NCI-H2029 (cell line): ENCODE results near the gene C1QTNF8.

Experiments
- DNase-seq: peaks from one replicate; lab custom pipeline; 2025; lab: John Stamatoyannopoulos, UW

C1QTNF8 gene

DNA sequence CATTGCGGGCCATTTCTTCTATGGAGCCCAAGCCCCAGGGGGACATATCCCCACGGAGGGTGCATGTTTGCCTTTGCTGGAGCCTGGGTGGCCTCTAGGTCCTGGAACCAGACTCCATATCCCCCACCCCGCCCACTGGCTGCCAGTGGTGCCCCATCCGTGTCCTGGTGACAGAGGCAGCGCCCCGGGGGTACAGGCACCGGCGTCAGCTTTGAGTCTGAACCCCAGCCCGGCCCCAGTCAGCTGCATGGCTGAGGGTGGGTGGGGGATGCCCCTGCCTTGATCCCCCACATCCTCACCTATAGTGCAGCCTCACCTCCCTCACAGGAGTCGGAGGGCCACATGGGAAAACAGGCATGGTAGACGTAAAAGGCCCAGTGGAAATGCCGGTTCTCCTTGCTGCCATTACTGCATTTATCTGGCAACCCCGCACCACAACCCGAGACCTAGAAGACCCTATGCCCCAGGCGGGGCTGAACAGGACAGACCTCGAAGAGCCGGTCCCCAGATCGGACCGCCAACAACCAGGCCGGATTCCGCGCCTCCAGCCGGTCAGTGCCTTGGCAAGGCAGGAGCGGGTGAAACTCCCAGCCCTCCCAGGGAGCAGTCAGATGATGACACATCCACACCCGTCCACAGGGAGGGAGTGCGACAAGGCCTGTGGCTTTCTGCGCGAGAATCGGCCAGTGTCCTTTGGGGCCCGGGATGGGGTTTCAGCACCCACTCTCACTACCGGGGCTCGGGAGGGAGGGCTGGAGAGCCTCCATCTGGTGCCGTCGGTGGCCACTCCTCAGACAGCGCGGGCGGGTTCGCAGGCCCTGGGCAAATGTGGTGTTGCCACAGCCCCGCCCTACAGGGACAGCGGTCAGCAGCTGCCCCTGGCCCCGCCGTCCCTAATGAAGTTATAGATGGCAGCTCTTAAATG is 35.4 kb downstream of the C1QTNF8 start:
- DNase-seq: no peak

DNA sequence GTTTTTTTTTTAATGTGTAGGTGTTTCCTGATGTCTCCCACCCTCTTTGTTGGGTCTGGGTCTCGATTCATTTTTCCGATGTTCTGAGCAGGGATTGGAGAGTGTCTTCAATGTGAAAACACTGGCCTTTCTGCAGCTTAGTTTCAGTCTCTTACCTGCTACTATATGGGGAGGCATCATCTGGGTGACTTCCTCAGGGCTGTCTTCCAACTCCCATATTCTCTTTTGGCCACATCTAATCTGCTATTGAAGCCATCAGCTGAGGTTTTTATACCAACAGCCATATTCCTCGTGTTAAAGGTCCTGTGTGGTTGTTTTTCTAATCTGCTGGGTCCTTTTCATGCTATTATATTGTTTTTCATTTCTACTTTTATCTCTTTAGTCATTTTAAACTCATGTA is 36.7 kb downstream of the C1QTNF8 start:
- DNase-seq: no peak

DNA sequence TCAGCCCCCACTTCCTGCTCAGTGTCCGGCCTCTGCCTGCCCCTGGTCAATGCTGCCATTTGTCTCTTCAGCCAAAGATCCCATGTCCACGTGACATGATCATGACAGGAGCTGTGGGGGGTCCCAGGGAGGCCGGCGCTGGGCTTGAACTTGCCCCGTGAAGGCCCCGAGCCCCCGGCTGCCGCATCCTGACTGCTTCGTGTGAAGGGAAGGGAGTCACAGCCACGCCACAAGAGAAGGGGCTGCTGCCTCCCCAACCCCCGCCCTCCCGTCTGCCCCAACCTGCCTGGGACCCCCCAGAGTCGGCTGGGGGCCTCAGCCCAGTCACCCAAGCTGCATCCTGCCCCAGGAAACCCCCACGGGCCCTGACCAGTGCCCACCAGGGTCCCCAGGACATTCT is 37.8 kb downstream of the C1QTNF8 start:
- no peak for DNase-seq

DNA sequence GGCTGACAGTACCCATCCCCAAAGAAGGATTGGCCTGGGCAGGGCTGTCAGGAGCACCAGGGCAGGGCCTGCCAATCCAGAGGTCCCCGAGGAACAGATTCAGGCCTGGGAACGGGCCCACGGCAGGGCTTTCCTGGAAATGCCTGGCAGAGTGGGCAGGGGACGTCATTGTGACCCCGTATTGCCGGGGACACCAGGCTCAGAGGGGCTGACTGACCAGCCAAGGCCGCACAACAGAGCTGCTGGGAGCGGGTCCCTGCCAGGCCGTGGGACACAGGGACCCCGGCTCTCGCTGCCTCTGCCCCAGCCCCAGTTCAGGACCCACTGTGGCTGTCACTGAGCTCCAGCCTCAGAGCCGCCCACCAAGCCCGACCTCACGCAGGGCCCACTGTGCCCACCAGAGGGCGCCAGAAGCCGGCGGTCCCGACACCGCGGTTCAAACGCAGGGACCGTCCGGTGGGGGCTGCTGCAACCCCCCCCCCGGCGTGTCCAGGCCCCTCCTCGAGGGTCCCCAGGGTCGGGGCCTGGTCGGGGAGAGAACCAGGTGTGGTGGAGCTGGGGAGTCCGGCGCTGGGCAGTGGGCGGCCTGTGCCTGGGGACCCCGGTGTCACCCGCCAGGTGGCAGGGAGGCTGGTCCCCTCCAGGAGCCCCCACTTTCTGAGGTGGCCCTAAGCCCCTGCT is 38.7 kb downstream of the C1QTNF8 start:
- no peak for DNase-seq

DNA sequence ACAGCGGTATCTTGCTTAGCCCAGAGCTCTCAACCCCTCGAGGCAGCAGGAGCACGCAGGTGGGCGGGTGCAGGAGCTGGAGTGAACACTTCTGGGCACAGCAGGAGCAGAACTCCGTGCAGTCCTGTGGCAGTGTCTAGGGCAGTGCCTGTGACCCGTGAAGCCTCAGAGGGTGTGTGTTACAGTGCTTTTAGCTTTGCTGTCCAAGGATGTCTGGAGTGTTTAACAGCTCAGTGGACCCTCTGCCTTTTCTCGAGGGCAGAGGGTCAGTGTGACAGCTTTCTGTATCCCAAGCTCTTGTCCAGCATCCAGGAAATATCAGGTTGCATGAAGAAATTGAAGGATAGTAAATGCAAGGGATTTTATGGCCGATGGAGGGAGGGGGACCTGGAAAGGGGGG is 39.8 kb downstream of the C1QTNF8 start:
- DNase-seq: no peak

DNA sequence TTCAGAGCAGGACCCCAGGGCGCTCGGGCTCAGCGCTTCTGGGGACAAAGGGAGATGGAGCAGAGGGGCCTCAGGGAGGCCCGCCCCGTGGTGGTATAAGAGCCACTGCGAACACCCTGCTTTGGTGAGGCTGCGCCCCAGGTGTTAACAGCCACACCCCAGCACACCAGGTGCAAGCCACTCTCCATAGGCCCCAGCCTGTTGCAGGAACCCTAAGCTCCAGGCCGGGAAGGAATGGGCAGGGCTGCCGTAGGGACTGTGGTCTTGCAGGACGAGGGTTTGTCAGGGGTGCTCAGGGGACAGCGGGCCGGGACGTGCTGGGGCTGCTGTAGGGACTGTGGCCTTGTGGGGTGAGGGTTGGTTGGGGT is 40.5 kb downstream of the C1QTNF8 start:
- DNase-seq: no peak

DNA sequence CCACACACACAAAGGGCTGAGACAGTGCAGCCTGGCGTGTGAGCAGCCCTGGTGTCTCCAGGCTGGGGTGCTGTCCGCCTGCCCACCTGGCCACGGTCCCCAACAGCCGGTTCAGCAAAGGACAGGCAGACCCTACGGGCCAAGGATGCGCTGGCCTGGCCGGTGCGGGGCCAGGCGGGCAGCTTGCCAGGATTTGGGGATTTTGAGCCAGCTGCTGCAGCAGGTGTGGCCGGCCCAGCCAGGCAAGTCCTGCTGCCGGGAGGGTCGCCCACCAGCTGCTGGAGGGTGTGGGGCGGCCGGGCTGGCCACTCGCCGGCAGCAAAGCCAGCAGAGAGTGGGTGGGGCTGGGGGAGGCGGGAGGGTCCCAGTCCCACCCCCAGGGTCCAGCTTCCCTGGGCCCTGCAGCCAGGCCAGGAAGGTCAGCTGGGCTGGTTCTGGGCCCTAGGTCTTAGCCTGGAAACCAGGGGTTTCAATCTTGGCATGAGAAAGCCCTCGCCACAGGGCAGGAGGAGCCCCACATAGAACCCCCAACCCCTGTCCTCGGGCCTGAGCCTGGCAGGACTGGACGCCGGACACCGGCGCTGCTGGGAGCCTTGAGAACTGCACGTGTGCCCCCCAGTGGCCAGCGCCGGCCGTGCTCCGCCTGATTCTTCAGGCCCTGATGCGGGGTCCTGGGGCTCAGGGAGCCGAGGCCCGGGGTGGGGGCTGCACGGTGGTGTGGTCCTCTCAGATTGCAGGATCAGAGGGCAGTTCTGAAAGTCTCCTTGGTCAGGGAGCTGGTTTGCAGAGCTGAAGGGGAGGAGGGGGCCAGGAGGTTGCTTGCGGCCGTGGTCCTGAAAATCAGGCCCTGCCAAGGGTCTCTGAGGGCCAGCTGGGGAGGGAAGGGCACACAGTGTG is 41.1 kb downstream of the C1QTNF8 start:
- DNase-seq: no peak

DNA sequence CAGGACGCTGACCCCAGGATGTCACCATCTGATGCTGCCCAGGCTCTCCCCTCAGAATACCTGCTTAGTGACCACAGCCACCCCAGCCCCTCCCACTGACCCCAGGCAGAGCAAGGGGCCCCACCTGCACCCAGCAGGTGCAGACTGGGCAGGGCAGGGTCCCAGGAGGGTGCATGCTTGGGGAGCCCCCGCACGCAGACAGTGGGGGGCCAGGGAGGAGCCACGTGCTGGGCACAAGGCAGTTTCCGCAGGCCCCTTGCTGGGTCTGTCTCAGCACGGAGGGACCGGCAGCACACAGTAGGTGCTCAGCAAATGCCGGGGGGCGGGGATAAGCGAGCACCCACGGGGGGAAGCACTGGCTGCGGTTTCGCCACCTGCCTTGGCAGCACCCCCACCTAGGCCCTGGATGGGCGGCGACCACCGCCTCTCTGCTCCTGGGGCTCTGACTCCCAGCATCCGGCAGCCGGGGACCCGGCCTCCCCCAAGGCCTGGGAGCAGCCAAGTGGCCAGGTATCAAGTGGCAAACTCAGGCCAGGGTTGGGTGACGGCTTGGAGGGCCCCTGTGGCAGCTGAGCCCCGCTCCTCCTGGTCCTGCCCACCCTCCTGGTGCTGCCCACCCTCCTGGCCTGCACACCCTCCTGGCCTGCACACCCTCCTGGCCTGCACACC is 42.2 kb downstream of the C1QTNF8 start:
- DNase-seq: no peak

DNA sequence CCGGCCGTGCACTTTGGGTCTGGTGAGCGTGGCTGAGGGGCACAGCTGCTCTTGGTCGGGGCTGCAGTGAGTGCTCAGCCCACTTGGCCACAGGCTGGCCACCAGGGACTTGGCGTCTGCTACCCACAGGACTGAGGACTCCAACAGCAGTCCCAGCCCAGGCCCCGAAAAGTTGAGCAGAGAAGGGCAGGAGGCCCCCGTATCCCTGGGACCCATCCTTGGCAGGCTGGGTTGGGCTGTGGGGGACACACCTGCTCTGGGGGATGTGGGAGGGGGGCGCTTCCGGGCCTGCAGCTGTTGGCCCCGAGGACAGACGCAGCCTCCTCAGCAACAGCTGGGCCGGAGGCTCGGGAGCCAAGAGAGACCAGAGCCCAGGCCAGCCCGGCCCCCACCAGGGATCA is 42.9 kb downstream of the C1QTNF8 start:
- no peak for DNase-seq

DNA sequence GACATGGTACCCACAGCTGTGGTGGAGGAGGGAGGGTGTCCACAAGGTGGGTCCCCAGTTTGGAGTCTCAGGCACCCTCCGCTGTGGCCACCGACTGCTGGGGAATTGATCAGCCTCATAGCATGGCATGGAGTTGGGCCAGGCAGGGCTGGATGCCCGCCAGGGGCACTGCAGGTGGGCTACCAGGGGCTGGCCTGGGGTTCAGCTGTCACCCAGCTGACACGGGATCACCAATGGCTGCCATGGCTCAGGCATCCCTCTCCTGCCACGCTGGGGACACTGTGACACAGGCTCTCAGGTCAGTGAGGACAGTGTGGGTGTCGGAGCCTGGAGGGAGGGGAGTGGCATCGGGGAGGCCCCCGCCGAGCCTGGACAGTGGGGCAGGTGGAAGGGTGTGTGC is 43.3 kb downstream of the C1QTNF8 start:
- DNase-seq: no peak

DNA sequence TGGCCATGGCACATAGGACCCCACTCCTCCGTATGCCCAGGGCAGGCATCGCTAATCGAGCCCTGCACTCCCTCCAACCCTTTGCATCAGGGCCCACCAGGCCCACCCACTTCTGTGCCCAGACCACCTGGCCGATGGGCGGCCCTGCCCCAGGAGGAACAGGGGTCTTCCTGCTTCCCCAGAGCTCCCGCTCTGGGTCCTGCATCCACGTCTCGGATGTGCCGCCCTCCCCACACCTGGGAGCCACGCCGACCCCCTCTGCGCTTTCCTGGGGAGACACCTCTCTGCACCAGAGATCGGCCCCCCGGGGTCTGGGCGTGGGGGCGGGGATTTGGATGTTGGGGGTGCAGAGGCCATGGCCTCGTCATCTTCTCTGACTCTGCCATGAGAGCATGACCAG is 44.6 kb downstream of the C1QTNF8 start:
- DNase-seq: no peak

DNA sequence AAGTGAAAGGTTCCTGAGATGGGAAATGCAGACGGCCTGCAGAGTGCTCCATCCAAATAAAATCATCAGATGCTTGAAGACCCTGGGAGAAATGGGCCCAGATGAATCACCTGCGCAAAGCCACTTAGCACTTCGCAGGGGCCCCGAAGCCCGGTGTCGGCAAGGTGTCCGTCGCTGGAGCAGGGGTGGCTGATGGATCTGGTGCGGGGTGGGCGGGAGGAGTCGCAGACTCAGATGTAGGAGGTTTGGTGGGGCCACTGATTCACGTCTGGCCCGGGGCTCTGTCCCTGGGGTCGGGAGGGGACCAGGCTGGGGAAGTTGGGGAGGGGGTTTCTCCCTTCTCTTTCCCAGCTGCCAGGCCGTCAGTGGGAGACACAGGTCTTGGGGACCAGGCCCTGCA is 45.1 kb downstream of the C1QTNF8 start:
- DNase-seq: no peak

DNA sequence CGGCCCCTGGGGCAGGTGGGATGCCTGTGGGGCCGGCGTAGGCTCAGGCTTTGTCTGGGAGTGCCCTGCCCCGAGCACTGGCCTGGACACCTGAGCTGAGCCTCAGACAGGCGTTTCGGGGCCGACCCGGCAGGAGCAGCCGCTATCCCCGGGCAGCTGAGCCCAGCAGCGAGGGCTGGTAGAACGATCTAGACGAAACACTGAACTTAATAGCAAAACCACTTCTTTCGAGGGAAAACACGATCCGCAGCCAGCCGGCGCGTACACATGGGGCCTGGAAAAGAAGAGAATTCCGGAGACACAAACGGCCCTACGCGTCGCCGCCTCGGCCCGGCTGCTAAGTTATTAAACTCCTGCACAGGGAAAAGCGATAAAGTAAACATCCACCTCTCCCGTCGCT is 45.5 kb downstream of the C1QTNF8 start:
- no peak for DNase-seq

DNA sequence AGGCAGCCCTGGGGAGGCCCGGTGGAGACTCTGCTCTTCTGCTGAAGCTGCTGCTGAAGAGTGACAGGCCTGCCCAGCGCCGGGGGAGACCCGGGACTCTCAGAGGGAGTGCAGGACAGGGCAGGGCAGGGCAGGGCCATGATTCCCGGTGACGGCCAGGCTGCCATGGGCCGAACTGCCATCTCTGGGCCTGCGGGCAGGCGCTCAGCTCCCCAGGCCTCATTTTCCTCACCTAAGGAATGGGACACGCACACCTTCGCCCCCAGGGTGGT is 46.1 kb downstream of the C1QTNF8 start:
- DNase-seq: no peak

DNA sequence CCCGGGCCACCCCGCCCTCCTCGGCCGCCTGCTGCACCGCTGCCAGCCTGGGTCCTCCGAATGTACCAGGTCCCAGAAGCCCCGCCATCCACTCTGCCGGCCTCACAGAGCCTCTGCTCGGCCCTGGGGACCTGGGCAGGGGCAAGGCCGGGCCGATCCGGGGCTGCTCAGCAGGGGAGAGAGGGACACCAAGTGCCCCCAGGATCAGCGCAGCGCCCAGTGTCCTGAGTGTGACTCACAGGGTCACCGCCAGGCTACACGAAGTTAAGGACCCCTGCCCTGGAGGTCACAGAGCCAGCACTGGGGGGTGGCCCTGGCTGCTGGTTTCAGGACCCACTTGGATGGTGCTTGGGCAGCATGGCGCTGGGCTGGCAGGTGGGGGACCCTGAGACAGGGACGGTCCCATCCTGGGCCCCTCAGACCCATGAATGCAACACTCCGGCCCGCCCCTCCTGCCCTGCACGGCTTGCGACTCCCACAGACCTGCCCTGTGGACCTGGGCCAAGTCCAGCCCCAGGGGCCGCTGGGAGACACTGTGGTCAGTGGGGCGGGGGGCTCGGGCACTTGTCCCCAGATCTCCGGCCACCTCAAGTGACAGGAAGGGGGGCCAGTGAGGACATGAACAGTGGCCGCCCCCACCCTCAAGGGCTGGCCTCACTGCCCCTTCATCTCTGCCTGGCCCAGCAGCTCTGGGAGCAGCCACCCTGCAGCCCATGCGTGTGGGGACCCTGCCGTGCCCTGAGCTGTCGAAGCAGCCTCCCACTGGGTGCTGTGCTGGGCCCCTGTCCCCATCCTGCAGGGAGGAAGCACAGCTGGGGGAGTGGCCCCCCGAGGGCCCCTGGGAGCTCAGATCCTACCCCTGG is 46.7 kb downstream of the C1QTNF8 start:
- no peak for DNase-seq

DNA sequence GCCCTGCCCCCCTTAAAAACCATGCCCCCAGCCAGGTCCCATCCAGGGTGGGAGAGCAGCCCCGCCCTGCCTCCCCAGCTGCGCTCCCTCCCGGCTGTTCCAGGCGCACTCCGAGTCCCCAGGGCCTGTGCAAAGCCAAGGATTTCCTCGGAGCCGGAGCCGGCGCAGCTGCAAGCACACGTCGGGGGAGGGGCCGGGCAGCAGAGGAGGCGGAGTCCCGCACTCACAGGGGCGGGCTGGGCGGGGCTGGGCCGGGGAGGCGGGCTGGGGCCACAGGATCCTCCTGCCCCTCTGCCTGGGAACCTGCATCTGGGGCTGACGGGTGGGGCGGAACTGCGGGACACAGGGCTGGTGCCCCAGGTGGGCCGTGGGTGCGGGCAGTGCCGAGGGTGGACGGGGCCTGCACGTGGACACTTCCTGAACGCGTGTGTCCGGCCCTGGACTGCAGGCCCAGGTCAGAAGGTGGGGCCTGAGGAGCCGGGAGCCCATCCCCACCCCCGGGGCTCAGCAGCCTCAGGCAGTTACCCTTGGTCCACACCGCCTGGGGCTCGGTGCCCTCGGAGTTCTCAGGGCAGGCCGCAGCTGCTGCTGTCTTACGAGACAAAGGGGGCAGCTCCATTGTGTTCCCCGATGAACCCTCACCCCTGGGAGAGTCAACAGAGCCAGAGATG is 47.5 kb downstream of the C1QTNF8 start:
- DNase-seq: peak; percentile 53

DNA sequence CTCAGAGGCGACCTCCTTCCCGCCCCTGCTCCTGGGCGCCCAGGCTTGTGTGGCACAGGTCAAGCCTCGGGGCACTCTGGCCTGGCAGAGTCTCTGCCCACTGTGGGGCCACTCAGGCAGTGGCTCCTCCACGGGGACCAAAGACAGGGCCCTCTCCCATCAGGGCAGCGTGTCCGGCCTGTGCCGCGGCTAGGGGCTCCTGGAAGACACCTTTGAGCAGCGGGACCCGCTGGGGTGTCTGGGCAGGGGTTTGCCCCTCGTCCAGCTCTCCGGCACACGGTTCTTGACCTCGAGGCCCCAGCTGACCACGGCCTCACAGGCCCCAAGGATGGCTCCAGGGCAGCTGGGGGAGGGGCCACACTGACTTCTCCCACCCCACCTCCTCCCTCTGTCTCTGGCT is 48.2 kb downstream of the C1QTNF8 start:
- no peak for DNase-seq

DNA sequence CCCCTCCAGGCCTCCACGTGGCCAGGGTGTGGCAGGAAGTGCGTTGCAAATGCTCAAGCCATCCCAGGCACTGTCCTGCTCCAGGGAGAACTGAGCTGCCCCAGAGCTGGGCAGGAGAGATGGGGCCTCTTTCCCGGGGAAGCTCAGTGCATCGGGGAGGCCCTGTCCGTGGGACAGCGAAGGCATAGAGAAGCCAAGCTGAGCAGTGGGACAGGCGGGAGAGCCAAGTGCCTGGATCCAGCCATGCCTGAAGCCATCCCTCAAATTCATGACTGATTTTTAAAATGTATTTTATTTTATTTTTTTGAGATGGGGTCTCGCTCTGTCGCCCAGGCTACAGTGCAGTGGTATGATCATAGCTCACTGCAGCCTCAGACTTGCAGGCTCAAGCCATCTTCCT is 48.9 kb downstream of the C1QTNF8 start:
- DNase-seq: no peak

DNA sequence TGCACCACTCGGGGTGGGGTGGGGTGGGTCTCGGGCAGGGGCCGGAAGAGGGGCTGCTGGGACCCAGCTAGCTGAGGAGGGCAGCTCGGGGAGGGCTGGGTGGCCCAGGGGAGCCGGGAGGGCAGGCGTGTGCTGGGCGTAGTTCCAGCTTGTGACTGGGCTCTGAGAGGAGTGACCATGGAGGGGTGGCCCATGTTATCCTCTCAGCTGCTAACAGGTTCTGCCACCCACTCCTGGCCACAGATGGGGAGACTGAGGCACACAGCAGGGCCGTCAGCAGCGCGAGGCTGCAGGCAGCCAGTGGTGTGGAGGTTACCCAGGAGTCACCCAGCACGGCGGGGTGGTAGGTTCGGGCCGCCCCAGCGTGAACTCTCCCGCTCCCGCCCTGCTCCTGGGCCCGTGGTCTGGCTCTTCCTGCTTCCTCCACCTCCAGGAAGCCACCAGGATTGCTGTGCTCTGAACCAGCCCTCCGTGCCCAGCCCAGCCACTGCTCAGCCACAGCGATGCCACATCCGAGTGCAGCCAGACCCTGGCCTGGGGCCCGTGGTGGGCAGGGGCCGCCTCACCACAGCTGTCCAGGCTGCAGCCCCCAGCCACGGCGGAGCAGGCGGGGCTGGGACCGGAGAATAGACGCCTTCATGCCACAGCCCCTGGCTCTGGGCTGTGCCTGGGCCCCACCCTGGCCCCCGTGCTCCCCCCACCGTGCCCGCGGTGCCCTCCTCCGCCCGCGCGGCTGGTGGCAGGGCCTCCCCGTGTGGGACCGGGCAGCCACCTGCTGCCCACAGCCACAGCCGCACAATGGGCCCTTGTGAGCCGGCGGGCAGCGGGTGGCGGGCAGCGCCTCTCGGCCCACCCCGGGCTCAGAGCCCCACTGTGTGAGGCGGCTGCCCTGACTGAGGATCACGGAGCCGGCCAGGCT is 49.8 kb downstream of the C1QTNF8 start:
- DNase-seq: no peak
